ENCODE results near the gene SPDYE1.
"Not testable (repeated sequence)": the region's sequence is repeated elsewhere in the genome, so short reads cannot be mapped to it uniquely, and the experiment has no call there.

Gene SPDYE1

DNA sequence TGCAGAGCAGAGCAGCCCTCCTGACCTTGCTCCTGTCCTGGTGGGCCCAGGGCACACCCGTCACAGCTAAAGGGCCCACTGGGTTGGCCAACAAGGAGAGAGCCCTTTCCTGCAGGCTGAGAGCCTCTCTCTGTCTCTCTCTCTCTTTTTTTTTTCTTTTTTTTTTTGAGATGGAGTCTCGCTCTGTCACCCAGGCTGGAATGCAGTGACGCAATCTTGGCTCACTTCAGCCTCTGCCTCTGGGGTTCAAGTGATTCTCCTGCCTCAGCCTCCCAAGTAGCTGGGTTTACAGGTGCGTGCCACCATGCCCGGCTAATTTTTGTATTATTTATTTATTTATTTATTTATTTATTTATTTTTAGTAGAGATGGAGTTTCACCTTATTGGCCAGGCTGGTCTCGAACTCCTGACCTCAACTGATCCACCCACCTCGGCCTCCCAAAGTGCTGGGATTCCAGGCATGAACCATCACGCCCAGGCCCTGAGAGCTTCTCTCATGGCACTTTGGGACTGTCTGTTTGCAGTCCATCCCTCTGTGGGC lies 23.6 kb upstream of the SPDYE1 start:
- not testable (repeated sequence) for H3K36me3 ChIP-seq (ENCODE audit: insufficient read depth, low read length); H3K27ac ChIP-seq (ENCODE audit: low read depth, low read length); H2AFZ ChIP-seq (ENCODE audit: low read length, unreplicated experiment); H3K79me2 ChIP-seq (ENCODE audit: control insufficient read depth, insufficient read depth, low read length, unreplicated experiment); H3K4me3 ChIP-seq (ENCODE audit: low read depth, low read length); H3K27me3 ChIP-seq (ENCODE audit: insufficient read depth, low read length); H3K4me1 ChIP-seq (ENCODE audit: control insufficient read depth, insufficient read depth, low read length, unreplicated experiment)

DNA sequence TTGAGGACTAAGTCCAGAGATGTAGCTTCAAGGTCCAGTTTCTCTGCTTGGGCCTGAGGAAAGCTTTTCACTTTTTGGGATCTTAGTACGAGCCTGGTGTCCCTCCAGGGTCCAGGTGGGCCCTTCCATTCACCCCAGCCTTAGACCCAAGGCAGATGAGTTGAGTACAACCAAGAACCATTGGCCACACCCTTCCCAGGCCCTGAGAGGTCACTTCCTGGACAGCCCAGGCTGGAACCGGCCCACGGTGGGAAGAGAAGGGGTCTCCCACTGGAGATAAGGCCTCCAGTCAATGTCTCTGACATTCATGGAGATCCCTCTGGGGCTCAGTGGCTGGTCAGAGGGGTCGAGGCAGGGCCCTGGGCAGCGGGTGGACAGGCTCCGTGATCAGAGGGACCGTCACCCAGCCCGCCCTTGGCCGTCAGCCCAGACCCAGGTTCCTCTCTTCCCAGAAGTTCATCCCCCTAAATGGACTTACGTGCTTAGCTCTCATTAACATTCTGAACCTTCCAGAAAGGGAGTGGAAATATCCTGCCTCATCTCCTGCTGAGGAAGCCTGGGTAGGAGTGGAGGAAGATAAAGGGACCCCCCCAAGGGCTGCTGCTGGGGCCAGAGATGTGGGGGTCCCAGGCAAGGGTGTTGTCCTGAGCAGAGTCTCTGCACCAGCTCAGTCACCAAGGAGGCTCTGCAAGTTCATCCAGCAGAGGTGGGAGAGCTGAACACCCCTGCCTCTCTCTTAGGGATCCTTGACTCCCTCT lies 22.8 kb upstream of the SPDYE1 start:
- not testable (repeated sequence) for H3K79me2 ChIP-seq (ENCODE audit: control insufficient read depth, insufficient read depth, low read length, unreplicated experiment); H3K4me1 ChIP-seq (ENCODE audit: control insufficient read depth, insufficient read depth, low read length, unreplicated experiment); H2AFZ ChIP-seq (ENCODE audit: low read length, unreplicated experiment); H3K36me3 ChIP-seq (ENCODE audit: insufficient read depth, low read length); H3K27ac ChIP-seq (ENCODE audit: low read depth, low read length); H3K4me3 ChIP-seq (ENCODE audit: low read depth, low read length); H3K27me3 ChIP-seq (ENCODE audit: insufficient read depth, low read length)

DNA sequence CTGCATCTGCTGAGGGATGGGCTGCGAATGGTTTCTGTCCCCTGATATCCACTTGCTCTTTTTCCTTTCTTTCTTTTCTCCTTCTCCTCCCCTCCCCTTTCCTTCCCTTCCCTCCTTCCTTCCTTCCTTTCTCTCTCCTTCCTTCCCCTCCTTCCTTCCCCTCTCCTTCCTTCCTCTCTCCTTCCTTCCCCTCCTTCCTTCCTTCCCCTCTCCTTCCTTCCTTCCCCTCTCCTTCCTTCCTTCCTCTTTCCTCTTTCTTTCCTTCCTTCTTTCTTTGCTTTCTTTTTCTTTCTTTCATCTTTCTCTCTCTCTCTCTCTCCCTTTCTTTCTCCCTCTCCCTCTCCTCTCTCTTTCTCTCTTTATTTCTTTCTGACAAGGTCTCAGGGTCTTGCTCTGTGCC lies 20.2 kb upstream of the SPDYE1 start:
- Histone ChIP-seq H3K27ac (ENCODE audit: low read depth, low read length) (no peak overlapping the region), H3K36me3 (ENCODE audit: insufficient read depth, low read length) (no peaks in the 10 kb centered on the region), H3K4me3 (ENCODE audit: low read depth, low read length) (no peak overlapping the region), H2AFZ (ENCODE audit: low read length, unreplicated experiment) (no peak overlapping the region), H3K27me3 (ENCODE audit: insufficient read depth, low read length) (no peaks in the 10 kb centered on the region), H3K79me2 (ENCODE audit: control insufficient read depth, insufficient read depth, low read length, unreplicated experiment) (no peaks in the 10 kb centered on the region), H3K4me1 (ENCODE audit: control insufficient read depth, insufficient read depth, low read length, unreplicated experiment) (no peaks in the 10 kb centered on the region)

DNA sequence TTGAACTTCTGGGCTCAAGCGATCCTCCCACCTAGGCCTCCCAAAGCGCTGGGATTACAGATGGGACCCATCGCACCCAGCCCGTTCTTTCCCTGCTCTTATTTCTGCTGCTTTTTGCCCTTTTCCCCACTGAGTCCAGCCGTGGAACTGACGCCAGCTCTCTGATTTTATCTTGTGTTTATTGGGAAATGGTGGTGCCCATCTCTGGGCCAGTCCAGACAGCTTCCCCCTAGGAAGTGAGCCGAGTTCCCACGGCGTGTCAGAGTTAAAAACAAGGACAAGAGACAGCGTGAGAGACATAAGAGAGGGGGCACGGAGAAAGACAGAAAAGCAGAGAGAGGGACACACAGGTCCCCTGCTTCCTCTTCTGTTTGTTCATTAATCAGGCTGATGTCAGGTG lies 19.6 kb upstream of the SPDYE1 start:
- not testable (repeated sequence) for H3K27ac ChIP-seq (ENCODE audit: low read depth, low read length); H3K36me3 ChIP-seq (ENCODE audit: insufficient read depth, low read length); H3K27me3 ChIP-seq (ENCODE audit: insufficient read depth, low read length); H2AFZ ChIP-seq (ENCODE audit: low read length, unreplicated experiment); H3K4me3 ChIP-seq (ENCODE audit: low read depth, low read length); H3K4me1 ChIP-seq (ENCODE audit: control insufficient read depth, insufficient read depth, low read length, unreplicated experiment); H3K79me2 ChIP-seq (ENCODE audit: control insufficient read depth, insufficient read depth, low read length, unreplicated experiment)

DNA sequence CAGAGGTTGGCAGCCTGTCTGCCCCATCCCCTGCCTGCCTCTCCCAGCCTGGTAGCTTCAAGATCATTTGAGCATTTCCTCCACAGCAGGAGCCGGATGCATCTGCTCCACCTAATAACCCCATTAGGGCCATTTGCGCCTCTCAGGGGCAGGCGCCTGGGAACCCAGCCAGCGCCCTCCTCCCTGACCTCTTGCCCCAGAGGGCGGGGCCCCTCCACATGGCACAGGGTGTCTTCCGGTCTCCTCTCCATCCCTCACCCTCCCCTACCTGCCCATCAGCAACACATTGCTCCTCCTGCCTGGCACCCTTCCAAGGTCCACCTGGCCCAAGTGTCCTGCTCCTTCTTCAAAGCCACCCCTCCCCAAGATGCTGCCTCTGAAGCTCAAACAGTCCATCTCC lies 14.8 kb upstream of the SPDYE1 start:
- H3K4me3 ChIP-seq (ENCODE audit: low read depth, low read length); H3K36me3 ChIP-seq (ENCODE audit: insufficient read depth, low read length); H3K27me3 ChIP-seq (ENCODE audit: insufficient read depth, low read length); H3K79me2 ChIP-seq (ENCODE audit: control insufficient read depth, insufficient read depth, low read length, unreplicated experiment); H3K27ac ChIP-seq (ENCODE audit: low read depth, low read length); H2AFZ ChIP-seq (ENCODE audit: low read length, unreplicated experiment); H3K4me1 ChIP-seq (ENCODE audit: control insufficient read depth, insufficient read depth, low read length, unreplicated experiment): not testable (repeated sequence)

DNA sequence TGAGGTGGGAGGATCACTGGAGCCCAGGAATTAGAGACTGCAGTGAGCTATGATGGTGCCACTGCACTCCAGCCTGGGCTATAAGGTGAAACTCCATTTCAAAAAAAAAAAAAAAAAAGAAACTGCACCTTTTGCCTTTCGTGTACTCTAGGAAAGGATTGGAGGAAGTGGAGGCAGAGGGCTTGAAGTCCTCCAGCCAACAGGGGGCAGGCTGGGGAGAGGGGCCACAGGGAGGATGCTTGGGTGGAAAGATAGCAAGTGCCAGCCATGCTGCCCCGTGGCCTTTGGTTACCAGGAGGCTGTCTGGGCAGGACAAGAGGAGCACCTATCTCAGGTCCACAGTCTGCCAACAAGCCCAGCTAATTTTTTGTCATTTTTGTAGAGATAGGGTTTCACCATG lies 14.0 kb upstream of the SPDYE1 start:
- H3K4me3 ChIP-seq (ENCODE audit: low read depth, low read length); H3K36me3 ChIP-seq (ENCODE audit: insufficient read depth, low read length); H3K27me3 ChIP-seq (ENCODE audit: insufficient read depth, low read length); H3K79me2 ChIP-seq (ENCODE audit: control insufficient read depth, insufficient read depth, low read length, unreplicated experiment); H2AFZ ChIP-seq (ENCODE audit: low read length, unreplicated experiment); H3K27ac ChIP-seq (ENCODE audit: low read depth, low read length); H3K4me1 ChIP-seq (ENCODE audit: control insufficient read depth, insufficient read depth, low read length, unreplicated experiment): not testable (repeated sequence)

DNA sequence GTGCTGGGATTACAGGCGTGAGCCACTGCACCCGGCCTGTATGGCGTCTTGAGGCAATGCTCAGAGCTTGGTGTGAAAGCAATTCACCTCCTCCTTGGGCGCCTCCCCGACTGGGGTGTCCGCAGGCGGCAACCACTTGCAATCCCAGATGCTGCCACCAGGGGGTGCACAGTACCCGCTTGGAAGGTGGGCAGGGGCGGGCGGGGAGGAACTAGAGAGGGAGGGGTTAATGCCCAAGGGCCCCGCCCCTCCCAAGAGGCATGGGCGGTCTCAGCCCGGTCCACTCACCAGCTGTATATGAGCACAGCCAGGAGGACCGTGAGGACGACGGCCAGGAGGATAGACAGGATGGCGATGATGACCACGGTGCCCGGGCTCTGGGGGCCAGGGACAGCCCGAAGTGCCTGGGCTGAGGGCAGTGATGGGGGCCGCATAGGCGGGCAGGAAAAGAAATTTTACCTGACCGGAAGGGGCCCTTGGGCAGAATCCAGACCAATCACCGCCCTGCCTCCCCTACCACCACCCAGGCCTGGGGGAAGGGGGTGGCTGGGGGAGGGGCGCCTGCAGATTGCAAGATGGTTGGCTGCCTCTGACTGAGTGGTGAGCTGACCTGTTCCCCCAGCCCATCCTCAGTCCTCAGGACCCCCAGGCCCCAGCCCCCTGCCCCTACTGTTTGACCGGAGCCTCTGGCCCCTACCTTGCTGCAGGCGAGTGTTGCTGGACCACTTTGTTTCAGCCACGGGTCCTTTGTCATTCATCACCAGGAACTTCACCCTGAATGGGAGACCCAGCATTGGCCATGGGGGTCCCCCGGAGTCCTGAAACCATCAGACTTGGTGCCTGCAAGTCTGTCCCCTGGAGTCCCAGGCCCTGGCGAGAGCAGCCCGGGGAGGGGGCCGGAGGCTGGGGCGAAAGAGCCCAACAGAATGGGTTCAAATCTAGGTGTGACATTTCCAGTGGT lies 11.5 kb upstream of the SPDYE1 start:
- H3K4me3 ChIP-seq (ENCODE audit: low read depth, low read length); H2AFZ ChIP-seq (ENCODE audit: low read length, unreplicated experiment): not testable (repeated sequence)

DNA sequence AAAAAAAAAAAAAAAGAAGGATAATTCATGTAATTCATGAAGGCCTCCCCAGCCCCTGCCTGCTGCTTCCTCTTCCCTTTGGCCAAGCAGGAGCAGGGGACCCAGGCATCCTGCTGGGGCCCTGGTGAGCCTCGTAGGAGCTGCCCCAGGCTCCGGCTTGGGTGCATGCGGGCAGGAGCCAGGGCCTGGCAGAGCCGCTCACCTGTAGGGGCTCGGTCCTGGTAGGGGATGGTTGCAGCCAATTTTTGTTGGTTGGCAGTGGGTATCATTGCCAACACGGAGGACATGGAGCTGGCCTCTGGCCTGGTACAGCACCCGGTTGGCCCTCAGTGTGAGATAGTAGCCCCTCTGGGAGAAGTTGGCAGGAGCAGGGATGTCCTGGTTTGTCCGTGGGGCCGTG lies 10.2 kb upstream of the SPDYE1 start:
- not testable (repeated sequence) for H3K4me1 ChIP-seq (ENCODE audit: control insufficient read depth, insufficient read depth, low read length, unreplicated experiment); H3K36me3 ChIP-seq (ENCODE audit: insufficient read depth, low read length); H3K27ac ChIP-seq (ENCODE audit: low read depth, low read length); H3K27me3 ChIP-seq (ENCODE audit: insufficient read depth, low read length); H3K4me3 ChIP-seq (ENCODE audit: low read depth, low read length); H3K79me2 ChIP-seq (ENCODE audit: control insufficient read depth, insufficient read depth, low read length, unreplicated experiment); H2AFZ ChIP-seq (ENCODE audit: low read length, unreplicated experiment)

More for the DNA sequence above, 11.5 kb upstream of the SPDYE1 start:
- H3K27ac ChIP-seq (ENCODE audit: low read depth, low read length); H3K36me3 ChIP-seq (ENCODE audit: insufficient read depth, low read length); H3K4me1 ChIP-seq (ENCODE audit: control insufficient read depth, insufficient read depth, low read length, unreplicated experiment); H3K79me2 ChIP-seq (ENCODE audit: control insufficient read depth, insufficient read depth, low read length, unreplicated experiment); H3K27me3 ChIP-seq (ENCODE audit: insufficient read depth, low read length): not testable (repeated sequence)

DNA sequence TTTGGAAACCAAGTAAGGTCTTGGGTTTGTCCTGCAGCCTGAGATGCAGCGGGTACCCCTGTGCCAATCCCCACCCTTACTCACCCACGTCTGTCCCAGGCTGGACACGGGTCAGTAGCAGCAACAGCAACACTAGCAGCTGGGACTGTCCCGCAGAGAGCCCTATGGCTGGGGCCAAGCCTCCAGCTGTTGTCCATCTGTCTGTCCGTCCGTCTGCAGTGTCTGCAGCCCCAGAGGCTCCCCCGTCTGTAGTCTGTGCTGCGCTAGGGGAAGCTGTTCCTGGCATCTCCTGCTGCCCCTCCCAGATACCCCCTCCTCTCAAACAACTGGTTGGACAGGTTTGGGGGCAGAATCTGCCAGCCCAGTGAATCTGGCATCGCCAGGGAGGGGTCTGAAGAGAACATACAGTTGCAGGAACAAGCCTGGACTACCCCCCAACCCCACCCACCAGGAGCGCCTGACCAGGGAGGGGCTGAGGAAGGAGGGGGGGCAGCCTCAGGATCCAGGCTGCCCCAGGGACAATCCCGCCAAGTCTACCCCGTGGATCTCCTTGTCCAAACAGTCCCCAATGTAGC lies 7.6 kb upstream of the SPDYE1 start:
- not testable (repeated sequence) for H3K4me1 ChIP-seq (ENCODE audit: control insufficient read depth, insufficient read depth, low read length, unreplicated experiment); H3K27me3 ChIP-seq (ENCODE audit: insufficient read depth, low read length); H2AFZ ChIP-seq (ENCODE audit: low read length, unreplicated experiment); H3K4me3 ChIP-seq (ENCODE audit: low read depth, low read length); H3K79me2 ChIP-seq (ENCODE audit: control insufficient read depth, insufficient read depth, low read length, unreplicated experiment); H3K27ac ChIP-seq (ENCODE audit: low read depth, low read length); H3K36me3 ChIP-seq (ENCODE audit: insufficient read depth, low read length)

DNA sequence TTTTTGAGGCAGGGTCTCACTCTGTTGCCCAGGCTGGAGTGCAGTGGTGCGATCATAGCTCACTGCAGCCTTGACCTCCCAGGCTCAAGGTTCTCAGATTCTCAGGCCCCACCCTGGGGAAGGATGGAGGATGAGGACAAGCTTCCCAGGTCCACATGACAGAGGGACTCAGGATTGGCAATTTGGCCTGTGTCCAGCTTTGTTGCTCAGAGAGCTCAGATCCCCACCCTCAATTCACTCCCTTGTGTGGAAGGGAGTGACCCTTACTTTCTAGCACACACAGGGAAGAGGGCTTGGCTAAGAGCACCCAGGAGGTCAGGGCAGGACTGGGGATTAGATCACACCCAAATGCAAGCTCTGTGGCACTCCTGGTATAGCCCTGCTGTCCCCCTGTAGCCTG lies 6.9 kb upstream of the SPDYE1 start:
- H3K4me3 ChIP-seq (ENCODE audit: low read depth, low read length); H3K27ac ChIP-seq (ENCODE audit: low read depth, low read length); H3K27me3 ChIP-seq (ENCODE audit: insufficient read depth, low read length); H3K79me2 ChIP-seq (ENCODE audit: control insufficient read depth, insufficient read depth, low read length, unreplicated experiment); H3K36me3 ChIP-seq (ENCODE audit: insufficient read depth, low read length); H3K4me1 ChIP-seq (ENCODE audit: control insufficient read depth, insufficient read depth, low read length, unreplicated experiment); H2AFZ ChIP-seq (ENCODE audit: low read length, unreplicated experiment): not testable (repeated sequence)
